Uterus (tissue), 2 donors: Measurements from ENCODE around the gene ST7.

Experiments
- POLR2A ChIP-seq, 2 donors: fragments of 450-650 bp; IDR thresholded peaks; one replicate each; pipeline ENCODE4 v1.6.1; 2016; ENCODE audit warnings: antibody characterized with exemption in 2 of 2, mild to moderate bottlenecking in 1 of 2, moderate library complexity in 1 of 2
- TF ChIP-seq, protein P1 (sequence below), 4 experiments: fragments of 200-600 bp in 2 of 4; fragments of 450-650 bp in 2 of 4; sonication (generic) in 2 of 4; IDR thresholded peaks; one replicate each; pipeline ENCODE4 v1.5.1; 2016 to 2019; ENCODE audit warnings: antibody characterized with exemption in 4 of 4, mild to moderate bottlenecking in 2 of 4, moderate library complexity in 1 of 4

DNA sequence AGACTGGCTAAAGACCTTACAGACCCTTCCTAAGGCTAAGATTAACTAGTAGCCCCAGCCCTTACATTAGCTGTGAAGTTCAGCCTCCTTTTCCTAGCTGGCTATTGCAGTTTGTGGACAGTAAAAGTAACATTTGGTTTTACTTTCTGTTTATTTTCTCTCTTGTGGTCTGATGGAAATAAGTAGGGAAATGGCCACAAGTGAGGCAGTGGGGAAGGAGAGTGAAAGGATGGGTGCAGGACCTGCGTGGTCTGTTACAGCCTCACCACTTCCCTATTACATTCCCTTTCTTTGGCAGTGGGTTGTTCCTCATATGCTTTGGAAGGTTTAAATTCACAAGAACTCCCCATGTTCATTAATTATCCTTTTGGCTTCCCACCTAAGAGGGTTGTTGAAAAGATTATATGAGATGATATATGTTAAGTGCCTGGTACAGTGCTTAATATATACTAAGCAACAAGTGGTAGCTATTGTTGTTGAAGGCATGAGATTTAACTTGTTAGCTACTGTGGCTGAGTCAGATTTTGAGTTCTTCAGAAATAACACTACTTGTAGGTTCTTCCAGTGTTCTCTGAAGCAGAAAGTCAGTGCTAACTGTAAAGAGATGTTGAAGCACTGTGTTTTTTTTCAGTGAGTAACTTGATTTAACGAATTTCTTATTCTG is 181.7 kb downstream of the ST7 start:
- TF ChIP-seq POLR2A (IDR thresholded peaks at IDR 0.05) = no peak
- TF ChIP-seq, protein P1, sequence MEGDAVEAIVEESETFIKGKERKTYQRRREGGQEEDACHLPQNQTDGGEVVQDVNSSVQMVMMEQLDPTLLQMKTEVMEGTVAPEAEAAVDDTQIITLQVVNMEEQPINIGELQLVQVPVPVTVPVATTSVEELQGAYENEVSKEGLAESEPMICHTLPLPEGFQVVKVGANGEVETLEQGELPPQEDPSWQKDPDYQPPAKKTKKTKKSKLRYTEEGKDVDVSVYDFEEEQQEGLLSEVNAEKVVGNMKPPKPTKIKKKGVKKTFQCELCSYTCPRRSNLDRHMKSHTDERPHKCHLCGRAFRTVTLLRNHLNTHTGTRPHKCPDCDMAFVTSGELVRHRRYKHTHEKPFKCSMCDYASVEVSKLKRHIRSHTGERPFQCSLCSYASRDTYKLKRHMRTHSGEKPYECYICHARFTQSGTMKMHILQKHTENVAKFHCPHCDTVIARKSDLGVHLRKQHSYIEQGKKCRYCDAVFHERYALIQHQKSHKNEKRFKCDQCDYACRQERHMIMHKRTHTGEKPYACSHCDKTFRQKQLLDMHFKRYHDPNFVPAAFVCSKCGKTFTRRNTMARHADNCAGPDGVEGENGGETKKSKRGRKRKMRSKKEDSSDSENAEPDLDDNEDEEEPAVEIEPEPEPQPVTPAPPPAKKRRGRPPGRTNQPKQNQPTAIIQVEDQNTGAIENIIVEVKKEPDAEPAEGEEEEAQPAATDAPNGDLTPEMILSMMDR (IDR thresholded peaks at IDR 0.05) = no peak
